ENCODE measurements around the gene SFTA2.

The SFTA2 gene

GRCh38 chr6:30894935-30895334, 37.0 kb downstream of the SFTA2 start:
- no peak overlapping the region for H3K27ac ChIP-seq
- H3K4me1 ChIP-seq (ENCODE audit: low read depth, poor library complexity, severe bottlenecking), result no peaks in the 10 kb centered on the region
- no peak overlapping the region for H3K4me3 ChIP-seq (IDR thresholded peaks at IDR 0.05; ENCODE audit: insufficient read depth, low read depth, low read length)
- no peaks in the 10 kb centered on the region for H3K36me3 ChIP-seq (ENCODE audit: insufficient read depth)
- H4K20me1 ChIP-seq (ENCODE audit: insufficient read depth), result no peaks in the 10 kb centered on the region
- peaks cover 10% of the 10 kb centered on the region; the same call in 1 of the 2 replicates for H3K27me3 ChIP-seq (ENCODE audit: insufficient read depth, low read depth)
- H3K9ac ChIP-seq, result no peak overlapping the region
- no peak overlapping the region for H3K4me2 ChIP-seq
- H3K79me2 ChIP-seq (ENCODE audit: insufficient read depth, low read depth), result no peaks in the 10 kb centered on the region
- TF ChIP-seq, protein P1, sequence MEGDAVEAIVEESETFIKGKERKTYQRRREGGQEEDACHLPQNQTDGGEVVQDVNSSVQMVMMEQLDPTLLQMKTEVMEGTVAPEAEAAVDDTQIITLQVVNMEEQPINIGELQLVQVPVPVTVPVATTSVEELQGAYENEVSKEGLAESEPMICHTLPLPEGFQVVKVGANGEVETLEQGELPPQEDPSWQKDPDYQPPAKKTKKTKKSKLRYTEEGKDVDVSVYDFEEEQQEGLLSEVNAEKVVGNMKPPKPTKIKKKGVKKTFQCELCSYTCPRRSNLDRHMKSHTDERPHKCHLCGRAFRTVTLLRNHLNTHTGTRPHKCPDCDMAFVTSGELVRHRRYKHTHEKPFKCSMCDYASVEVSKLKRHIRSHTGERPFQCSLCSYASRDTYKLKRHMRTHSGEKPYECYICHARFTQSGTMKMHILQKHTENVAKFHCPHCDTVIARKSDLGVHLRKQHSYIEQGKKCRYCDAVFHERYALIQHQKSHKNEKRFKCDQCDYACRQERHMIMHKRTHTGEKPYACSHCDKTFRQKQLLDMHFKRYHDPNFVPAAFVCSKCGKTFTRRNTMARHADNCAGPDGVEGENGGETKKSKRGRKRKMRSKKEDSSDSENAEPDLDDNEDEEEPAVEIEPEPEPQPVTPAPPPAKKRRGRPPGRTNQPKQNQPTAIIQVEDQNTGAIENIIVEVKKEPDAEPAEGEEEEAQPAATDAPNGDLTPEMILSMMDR (conservative IDR thresholded peaks at IDR 0.05; ENCODE audit: low read depth, low read length), result no peak
- no peak overlapping the region for H2AFZ ChIP-seq (ENCODE audit: low read depth)

- TF ChIP-seq, protein P1 (conservative IDR thresholded peaks at IDR 0.05; ENCODE audit: low read depth, low read length), result no peak
- H3K9ac ChIP-seq, result no peak overlapping the region
These were observed 37.6 kb downstream of the SFTA2 start for GRCh38 chr6:30894381-30894780.

GRCh38 chr6:30893666-30894065, 38.3 kb downstream of the SFTA2 start:
- Histone ChIP-seq H3K4me2 (no peak overlapping the region), H3K27me3 (ENCODE audit: insufficient read depth, low read depth) (peaks cover 10% of the 10 kb centered on the region; the same call in 1 of the 2 replicates), H4K20me1 (ENCODE audit: insufficient read depth) (no peaks in the 10 kb centered on the region), H3K4me1 (ENCODE audit: low read depth, poor library complexity, severe bottlenecking) (no peaks in the 10 kb centered on the region), H3K27ac (no peak overlapping the region), H3K36me3 (ENCODE audit: insufficient read depth) (no peaks in the 10 kb centered on the region), H3K4me3 (IDR thresholded peaks at IDR 0.05; ENCODE audit: insufficient read depth, low read depth, low read length) (no peak overlapping the region), H2AFZ (ENCODE audit: low read depth) (no peak overlapping the region), H3K79me2 (ENCODE audit: insufficient read depth, low read depth) (no peaks in the 10 kb centered on the region), H3K9ac (no peak overlapping the region)
- TF ChIP-seq, protein P1 (conservative IDR thresholded peaks at IDR 0.05; ENCODE audit: low read depth, low read length), result no peak

More at GRCh38 chr6:30894381-30894780, 37.6 kb downstream of the SFTA2 start:
- no peaks in the 10 kb centered on the region for H3K79me2 ChIP-seq (ENCODE audit: insufficient read depth, low read depth)
- H3K4me2 ChIP-seq, result no peak overlapping the region
- no peaks in the 10 kb centered on the region for H3K4me1 ChIP-seq (ENCODE audit: low read depth, poor library complexity, severe bottlenecking)
- H2AFZ ChIP-seq (ENCODE audit: low read depth), result no peak overlapping the region
- H3K27me3 ChIP-seq (ENCODE audit: insufficient read depth, low read depth), result peaks cover 10% of the 10 kb centered on the region; the same call in 1 of the 2 replicates
- H3K4me3 ChIP-seq (IDR thresholded peaks at IDR 0.05; ENCODE audit: insufficient read depth, low read depth, low read length), result no peak overlapping the region
- H4K20me1 ChIP-seq (ENCODE audit: insufficient read depth), result no peaks in the 10 kb centered on the region
- no peak overlapping the region for H3K27ac ChIP-seq
- H3K36me3 ChIP-seq (ENCODE audit: insufficient read depth), result no peaks in the 10 kb centered on the region

- TF ChIP-seq, protein P1 (conservative IDR thresholded peaks at IDR 0.05; ENCODE audit: low read depth, low read length), result no peak
- Histone ChIP-seq H4K20me1 (ENCODE audit: insufficient read depth) (no peaks in the 10 kb centered on the region), H3K27me3 (ENCODE audit: insufficient read depth, low read depth) (peaks cover 10% of the 10 kb centered on the region; the same call in 1 of the 2 replicates), H3K9ac (no peak overlapping the region), H3K4me1 (ENCODE audit: low read depth, poor library complexity, severe bottlenecking) (no peaks in the 10 kb centered on the region), H3K36me3 (ENCODE audit: insufficient read depth) (no peaks in the 10 kb centered on the region), H3K79me2 (ENCODE audit: insufficient read depth, low read depth) (no peaks in the 10 kb centered on the region), H2AFZ (ENCODE audit: low read depth) (no peak overlapping the region), H3K27ac (no peak overlapping the region), H3K4me2 (no peak overlapping the region), H3K4me3 (IDR thresholded peaks at IDR 0.05; ENCODE audit: insufficient read depth, low read depth, low read length) (no peak overlapping the region)
These were observed 38.9 kb downstream of the SFTA2 start for GRCh38 chr6:30893001-30893591.

Measured in KMS-11 (cell line).